ENCODE results near the gene MPP3. TPM values are rescaled to one million over a fixed set of nuclear protein-coding genes. Genes with fewer than 3 reads are reported as not detected.

MPP3 gene
- total and polyA plus RNA-seq, 9 of the 15 experiments (the other 6 are each of a cell fraction or from before 2014, with no cell fraction given), result 0.41 to 10.4 (median 4.5) TPM

GRCh38 chr17:43778337-43779144 lies 54.4 kb downstream of the MPP3 start, which contains the start of gene DUSP3 (continued):
- TF ChIP-seq CTBP1 (IDR thresholded peaks at IDR 0.05; ENCODE audit: borderline replicate concordance) (no peak; the same call in 1 of the 2 replicates), ZNF407 (IDR thresholded peaks at IDR 0.05; ENCODE audit: low read depth) (no peak), HCFC1 (IDR thresholded peaks at IDR 0.05; ENCODE audit: low read depth, low read length) (peak; percentile 26; the same call in 1 of the 2 replicates), ARID3A (IDR thresholded peaks at IDR 0.05; ENCODE audit: borderline replicate concordance, low read depth, low read length) (no peak), KDM5B (IDR thresholded peaks at IDR 0.05; ENCODE audit: insufficient replicate concordance, low read depth, low read length) (peak; percentile 86), GATAD2B (IDR thresholded peaks at IDR 0.05; ENCODE audit: borderline replicate concordance) (peak; percentile 82; the same call in 1 of the 2 replicates), TRIM25 (IDR thresholded peaks at IDR 0.05; ENCODE audit: borderline replicate concordance) (no peak), ZNF174 (CRISPR knock-in tag; IDR thresholded peaks at IDR 0.05) (no peak), NFXL1 (CRISPR knock-in tag; IDR thresholded peaks at IDR 0.05) (no peak), TFE3 (CRISPR knock-in tag; IDR thresholded peaks at IDR 0.05) (peak; percentile 86), PRMT5 (CRISPR knock-in tag; IDR thresholded peaks at IDR 0.05) (no peak), TARDBP (IDR thresholded peaks at IDR 0.05) (0 out of 2 replicates have a peak, but pooled peaks have one; percentile 34)

All from K562 (cell line).